ENCODE measurements around the gene MTARC1.

DNA sequence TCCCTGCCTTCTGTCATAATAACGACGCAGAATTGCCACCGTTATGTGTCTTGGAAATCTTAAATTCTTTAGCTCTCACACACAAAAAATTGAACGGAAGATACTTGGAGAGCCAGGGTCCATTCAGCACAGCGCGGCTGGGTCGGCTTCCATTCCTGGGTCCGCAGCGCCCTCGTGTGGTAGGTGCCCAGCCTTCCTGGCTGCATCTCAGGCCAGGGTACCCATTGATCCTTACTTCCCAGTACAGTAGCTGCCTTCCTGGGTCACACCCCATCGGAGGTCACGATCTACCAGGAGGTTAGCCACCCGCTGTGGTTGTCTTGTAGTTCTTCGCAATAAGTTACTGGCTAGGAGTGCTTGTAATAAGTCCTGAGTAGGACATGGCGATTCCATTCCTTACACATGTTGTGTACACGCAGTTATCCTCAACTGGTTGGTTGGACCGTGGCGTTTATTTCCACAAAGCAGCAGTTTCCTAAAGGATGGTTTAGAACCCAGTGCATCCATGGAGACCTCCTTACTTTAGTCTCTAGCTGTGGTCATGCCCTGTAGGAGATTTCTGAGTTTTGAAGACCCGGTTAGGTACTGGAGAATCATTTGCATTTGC lies 9.9 kb upstream of the MTARC1 start:
- TF ChIP-seq, protein P1, sequence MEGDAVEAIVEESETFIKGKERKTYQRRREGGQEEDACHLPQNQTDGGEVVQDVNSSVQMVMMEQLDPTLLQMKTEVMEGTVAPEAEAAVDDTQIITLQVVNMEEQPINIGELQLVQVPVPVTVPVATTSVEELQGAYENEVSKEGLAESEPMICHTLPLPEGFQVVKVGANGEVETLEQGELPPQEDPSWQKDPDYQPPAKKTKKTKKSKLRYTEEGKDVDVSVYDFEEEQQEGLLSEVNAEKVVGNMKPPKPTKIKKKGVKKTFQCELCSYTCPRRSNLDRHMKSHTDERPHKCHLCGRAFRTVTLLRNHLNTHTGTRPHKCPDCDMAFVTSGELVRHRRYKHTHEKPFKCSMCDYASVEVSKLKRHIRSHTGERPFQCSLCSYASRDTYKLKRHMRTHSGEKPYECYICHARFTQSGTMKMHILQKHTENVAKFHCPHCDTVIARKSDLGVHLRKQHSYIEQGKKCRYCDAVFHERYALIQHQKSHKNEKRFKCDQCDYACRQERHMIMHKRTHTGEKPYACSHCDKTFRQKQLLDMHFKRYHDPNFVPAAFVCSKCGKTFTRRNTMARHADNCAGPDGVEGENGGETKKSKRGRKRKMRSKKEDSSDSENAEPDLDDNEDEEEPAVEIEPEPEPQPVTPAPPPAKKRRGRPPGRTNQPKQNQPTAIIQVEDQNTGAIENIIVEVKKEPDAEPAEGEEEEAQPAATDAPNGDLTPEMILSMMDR (IDR thresholded peaks at IDR 0.05): peak; percentile 82 to 93 (median 91)
- no peak for TF ChIP-seq POLR2A (IDR thresholded peaks at IDR 0.05; ENCODE audit: low read depth)

Measured in esophagus muscularis mucosa (tissue), 3 donors.